Stimulated activated CD8-positive, alpha-beta memory T cell treated with anti-CD3 and anti-CD28 coated beads, Interleukin-15, amount 100 ng/mL, for 48 hours (primary cell): ENCODE measurements around the gene NCOA1.
"Not testable (repeated sequence)": the region's sequence is repeated elsewhere in the genome, so short reads cannot be mapped to it uniquely, and the experiment has no call there.

Experiments
- DNase-seq, 2 donors: peaks; one replicate each; pipeline ENCODE4 v3.0.0-alpha.2; 2020; ENCODE audit warnings: low read depth in 2 of 2

Gene NCOA1

DNA sequence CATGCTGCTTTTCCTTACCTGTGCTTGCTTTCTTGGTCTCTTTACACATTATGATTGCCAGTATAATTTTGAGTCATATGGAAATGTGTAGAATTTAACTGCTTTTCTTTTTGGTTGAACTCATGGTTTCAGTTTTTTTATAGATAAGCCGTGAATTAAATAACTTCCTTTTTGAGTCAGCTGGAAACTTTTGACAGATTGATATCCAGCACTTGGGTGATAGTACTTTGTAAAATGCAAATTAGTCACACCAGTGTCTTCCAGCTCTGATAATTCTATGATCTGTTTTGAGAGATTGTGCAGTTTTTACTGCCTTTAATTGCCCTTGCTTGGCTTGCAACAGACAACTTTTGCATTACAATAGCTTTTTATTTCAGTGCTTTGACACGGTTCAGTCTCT is 86.4 kb downstream of the NCOA1 start:
- no peak for DNase-seq

DNA sequence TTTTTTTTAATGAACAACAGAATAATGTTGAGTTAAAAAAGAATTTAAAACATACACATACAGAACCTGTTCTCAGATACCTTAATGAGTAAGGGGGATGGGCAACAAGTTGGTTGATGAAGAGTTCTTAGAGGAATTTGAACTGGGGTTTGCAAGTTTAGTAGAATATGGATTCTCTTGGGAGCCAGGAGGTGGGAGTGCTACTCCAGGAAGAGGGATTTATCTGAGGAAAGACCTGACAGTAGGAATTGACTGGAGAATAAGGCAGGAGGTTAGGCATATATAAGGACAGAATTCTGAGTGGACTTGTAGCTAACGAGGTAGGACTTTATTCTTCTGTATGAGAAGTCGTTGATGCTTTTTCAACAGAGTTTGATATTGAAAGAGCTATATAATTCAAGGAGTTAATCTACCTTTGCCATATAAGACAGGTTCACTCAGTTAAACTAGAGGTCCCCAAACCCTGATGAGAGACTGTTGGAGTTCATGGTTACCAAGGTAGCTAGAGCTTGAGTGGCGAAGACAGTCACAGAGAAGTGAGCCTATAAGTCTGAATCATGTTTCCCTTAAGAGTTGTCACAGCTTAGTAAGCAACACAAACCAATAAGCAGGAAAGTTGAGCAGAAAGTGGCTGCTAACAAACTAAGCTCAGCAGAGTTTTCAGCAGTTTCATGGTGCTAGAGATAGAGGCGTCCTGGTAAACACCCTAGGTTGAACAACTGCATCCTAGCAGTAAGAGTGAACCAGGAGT is 88.2 kb downstream of the NCOA1 start:
- no peak for DNase-seq

DNA sequence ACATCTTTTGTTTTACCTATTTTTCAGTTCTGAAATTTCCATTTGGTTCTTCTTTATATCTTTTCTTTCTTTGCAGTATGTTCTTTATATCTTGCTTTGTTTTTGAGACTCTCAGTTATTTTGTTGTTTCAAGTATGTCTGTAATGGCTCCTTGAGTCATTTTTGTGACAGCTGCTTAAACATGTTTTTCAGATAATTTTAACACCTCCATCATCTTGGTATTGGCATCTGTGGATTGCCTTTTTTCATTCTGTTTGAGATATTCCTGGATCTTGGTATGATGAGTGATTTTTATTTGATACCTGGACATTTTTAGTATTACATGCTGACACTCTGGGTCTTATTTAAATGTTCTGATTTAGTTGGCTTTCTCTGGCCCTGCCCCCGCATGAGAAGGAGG is 89.5 kb downstream of the NCOA1 start:
- DNase-seq: no peak

DNA sequence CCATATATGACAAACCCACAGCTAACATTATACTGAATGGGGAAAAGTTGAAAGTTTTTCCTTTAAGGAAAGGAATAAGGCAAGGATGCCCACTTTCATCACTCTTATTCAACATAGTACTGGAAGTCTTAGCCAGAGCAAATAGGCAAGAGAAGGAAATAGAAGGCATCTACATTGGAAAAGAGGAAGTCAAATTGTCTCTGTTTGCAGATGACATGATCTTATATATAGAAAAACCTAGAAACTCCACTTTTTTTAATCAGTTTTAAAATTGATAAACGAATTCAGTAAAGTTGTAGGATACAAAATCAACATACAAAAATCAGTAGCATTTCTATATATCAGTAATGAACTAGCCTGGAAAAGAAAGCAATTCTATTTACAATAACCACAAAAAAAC is 90.9 kb downstream of the NCOA1 start:
- not testable (repeated sequence) for DNase-seq

DNA sequence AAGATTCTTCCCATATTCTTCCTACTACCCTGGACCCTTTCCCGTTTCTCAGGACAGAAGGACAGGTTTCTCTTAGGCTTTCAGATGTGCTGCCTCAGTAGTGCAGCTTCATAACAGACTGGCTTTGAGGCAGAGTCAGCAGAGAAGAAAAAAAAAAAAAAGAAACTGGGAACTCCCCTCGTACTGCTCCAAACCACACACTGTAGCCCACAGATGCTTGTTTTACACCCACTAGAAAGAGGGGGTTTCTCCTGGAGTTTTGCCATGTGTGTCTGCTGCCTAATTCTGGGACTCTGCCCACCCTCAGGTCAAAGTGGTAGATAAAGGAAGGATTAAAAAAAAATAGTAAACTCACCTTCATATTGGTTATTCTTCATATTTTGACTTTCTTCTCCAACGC is 95.9 kb downstream of the NCOA1 start:
- peak in 1 of 2 donors; percentile 27 for DNase-seq

DNA sequence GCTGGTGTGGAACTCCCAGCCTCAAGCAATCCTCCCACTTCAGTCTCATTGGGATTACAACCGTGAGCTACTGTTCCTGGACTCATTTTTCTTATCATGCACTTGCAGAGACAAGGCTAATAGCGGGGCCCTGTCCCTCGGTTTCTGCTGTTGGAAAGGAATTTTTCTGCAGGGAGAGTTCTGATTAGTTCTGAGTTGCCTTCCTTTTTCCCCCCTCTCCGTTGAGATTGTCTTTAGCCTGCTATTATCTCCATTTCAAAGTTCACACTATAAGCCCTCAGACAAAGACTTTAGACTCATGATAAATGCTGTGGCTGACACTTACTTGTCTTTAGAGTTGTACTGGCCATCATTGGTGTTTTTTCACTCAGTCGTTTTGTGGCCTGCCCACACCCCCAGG is 97.2 kb downstream of the NCOA1 start:
- DNase-seq: no peak

DNA sequence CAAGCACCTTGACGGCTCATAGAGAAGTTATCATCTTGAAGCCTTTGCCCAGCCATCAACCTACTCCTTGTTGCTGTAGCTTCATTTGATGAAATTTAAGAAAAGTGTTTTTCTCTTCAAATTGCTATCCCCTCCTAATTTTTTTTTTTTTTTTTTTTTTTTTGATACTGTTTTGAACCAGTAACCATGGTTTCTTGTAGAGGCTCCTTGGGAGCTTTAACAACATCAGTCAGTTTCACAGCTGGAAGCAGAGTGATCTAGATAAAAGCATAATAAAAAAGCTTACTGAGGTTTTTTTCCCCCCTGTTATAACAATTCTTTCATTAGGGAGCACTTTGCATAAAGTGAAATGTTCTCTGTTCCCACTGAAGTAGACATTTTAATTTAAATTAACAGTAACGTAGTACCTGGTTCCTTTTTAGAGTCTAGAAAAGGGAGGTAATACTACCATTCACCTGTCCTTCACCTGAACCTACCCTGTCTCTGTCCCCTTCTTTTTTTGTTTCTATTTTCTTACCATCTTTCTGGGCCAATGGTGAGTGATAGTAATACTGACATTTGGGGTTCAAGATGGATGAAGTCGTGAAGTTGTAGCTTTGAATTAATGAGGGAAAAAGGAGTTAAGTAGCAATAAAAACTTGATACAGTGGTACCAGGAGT is 101.5 kb downstream of the NCOA1 start:
- no peak for DNase-seq

DNA sequence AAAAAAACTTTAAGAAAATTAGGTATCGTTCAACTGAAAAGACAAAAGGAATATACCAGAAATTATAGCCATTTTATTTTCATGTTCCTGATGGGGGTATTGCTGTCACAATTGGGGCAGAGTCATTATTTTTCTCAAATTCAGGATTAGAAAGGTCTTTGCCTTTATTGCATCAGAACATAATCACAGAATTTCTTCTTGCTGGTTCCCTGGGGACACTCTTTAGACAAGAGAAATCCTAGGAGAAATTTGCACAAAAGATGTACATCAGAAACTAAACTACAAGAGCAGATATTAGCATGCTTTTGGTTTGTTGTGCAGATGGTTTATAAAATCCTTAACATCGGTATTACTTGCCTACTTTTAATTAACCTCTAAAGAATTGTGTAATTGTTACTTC is 103.2 kb downstream of the NCOA1 start:
- no peak for DNase-seq

DNA sequence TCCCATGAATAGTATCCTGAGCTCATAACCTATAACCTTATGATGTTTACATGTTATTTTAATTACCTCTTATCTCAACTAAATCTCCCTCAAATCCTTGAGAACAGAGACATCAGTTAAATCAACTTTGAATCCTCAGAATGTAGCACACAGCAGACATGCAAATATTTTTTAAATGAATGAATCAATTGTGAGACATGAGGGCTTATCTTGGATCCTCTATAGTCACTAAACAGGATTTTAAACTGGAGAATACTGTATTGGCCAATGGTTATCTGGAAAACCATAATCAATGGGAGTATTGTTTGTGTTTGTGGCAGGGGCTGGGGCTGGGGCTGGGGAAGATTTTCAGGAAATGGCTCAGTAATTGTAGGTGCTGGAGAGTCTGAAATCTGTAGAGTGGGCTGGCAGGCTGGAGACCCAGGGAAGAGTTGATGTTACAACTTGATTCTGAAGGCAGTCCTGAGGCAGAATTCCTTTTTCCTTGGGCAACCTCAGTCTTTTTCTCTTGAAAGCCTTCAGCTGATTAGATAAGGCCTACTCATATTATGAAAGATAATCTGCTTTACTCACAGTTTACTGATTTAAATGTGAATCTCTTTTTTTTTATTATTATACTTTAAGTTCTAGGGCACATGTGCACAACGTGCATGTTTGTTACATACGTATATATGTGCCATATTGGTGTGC is 106.3 kb downstream of the NCOA1 start:
- no peak for DNase-seq

DNA sequence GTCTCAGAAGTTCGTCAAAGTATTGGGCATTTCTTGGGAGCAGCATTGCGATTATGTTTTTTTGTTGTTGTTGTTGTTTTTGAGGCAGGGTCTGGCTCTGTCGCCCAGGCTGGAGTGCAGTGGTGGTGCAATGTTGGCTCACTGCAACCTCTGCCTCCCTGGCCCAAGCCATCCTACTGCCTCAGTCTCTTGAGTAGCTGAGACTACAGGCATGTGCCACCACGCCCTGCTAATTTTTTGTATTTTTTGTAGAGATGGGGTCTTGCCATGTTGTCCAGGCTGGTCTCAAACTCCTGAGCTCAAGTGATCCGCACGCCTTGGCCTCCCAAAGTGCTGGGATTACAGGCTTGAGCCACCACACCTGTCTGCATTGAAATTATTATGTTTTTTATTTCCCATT is 109.1 kb downstream of the NCOA1 start:
- DNase-seq: not testable (repeated sequence)

DNA sequence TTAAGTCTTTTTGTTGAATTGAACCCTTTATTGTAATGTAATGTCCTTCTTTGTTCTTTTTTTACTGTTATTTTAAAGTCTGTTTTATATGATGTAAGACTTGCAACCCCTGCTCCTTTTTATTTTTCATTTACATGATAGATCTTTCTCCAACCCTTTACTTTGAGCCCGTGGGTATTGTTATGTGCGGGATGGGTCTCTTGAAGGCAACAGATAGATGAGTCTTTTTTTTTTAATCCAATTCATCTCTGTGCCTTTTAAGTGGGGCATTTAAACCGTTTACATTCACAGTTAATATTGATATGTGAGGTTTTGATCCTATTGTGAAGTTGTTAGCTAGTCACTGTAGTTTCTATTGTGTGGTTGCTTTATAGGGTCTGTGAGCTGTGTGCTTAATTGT is 120.6 kb downstream of the NCOA1 start:
- no peak for DNase-seq

DNA sequence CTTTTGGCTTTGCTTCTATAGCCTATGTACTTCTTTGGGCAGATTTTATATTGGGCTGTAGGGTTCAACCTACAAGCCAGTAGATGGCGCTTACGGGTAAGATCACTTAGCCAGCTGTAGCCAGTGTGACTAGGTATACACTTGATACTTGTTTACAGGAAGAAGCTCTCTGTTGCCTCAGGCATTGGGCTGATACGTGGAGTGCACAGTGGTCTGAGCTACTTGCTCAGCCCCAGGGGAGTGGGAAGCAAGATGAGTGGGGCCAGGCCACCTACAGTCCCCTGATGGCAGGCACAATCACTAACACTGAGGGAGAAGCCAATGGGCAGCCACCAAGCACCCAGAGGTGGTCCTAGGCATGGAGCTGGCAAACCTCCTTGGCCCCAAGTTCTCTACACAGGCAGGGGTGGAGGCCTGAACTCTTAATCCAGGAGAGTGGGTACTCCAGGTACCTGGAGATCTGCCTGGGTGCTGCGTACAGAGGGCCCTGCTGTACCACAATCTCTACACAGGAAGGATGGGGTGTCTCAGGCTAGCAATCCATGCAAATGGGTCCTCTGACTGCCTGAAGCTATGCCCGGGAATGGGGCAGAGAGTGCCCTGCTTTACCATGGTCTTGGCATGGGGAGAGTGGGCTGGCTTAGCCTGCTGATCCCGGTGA is 122.2 kb downstream of the NCOA1 start:
- DNase-seq: no peak

DNA sequence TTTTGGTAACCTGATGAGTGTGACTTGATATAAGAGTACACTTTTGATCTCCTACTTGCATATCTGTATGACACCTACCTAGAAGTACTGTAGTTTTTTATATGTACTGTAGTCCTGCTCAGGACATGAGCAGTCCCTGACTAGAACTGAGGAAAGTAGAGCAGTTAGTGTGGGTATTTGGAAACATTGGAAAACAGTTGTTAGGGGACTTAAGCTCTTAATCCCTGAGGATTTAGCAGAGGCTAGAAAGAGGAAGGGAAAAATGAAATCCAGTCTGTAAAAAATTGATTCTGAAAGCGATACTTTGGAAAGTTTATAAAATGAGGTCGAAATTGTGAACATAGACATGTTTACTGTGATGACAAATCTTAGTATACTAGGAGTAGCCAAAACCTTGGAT is 125.6 kb downstream of the NCOA1 start:
- no peak for DNase-seq

DNA sequence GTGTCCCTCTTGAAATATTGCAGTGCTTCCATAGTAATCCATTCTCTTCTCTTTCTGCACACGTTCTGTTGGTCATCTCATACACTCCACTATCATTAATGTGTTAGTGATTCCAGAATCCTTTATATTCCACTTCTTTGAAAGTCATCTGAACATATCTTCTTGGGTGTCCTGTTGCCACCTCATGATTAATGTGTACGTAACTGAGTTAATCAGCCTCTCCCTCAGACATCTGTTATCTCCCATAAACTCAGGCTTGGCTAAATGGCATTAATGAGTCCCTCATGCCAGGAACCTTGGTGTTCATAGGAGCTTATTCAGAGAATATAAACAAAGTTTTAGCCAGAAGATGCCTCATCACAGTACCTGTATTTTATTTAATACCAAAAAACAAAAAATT is 126.4 kb downstream of the NCOA1 start:
- no peak for DNase-seq

DNA sequence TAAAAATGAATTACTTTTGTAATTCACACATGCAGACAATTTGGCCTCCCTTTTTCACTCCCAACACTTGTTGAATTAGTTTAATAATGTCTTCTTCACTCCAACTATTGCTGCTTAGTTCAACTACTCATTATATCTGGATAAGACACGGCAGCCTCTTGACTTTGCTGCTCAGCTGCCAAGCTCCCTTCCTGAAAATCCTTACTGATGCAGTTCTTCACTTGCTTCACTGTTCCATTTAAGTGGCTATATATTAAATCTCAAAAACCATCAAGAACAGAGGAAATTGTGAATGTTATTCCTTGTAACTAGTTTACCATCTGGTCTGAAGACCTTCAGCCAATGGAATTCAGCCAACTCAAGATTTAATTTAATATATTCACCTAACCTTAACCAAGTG is 127.1 kb downstream of the NCOA1 start:
- DNase-seq: no peak

DNA sequence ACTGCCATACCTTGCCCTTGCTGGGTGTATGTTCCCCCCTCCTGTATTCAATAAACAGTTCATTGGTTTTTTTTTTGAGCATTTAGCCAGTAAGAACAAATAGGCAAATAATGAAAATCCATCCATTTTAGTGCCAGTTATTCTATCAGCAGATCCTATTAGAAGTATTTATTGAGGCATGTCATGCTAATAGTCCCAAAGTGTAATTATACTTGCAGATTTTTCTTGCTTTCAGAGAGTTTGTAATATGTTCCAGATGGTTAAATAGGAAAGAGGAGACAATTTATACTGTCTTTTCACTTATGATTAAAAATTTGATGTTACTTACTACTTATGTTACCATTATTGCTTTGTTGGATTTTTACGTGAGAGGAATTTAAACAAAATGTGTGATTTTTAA is 127.6 kb downstream of the NCOA1 start:
- DNase-seq: no peak

DNA sequence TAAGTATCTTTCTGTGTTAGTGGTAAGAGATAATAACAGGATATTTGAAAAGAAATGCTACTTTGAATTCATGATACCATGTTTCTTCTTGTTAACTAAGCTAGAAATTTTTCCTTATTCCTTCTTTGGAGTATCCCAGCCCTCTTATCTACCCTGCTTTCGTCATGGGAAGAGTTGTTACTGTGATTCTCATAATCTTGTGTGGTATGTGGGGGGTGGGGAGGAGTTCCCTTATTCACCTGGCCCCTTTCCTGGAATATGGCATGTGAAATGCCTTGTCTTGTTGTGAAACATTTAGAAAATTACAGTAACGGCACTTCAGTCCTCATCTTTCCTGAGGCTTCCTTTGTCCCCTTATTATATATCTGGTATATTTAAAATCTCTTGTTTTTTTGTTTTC is 129.9 kb downstream of the NCOA1 start:
- no peak for DNase-seq

DNA sequence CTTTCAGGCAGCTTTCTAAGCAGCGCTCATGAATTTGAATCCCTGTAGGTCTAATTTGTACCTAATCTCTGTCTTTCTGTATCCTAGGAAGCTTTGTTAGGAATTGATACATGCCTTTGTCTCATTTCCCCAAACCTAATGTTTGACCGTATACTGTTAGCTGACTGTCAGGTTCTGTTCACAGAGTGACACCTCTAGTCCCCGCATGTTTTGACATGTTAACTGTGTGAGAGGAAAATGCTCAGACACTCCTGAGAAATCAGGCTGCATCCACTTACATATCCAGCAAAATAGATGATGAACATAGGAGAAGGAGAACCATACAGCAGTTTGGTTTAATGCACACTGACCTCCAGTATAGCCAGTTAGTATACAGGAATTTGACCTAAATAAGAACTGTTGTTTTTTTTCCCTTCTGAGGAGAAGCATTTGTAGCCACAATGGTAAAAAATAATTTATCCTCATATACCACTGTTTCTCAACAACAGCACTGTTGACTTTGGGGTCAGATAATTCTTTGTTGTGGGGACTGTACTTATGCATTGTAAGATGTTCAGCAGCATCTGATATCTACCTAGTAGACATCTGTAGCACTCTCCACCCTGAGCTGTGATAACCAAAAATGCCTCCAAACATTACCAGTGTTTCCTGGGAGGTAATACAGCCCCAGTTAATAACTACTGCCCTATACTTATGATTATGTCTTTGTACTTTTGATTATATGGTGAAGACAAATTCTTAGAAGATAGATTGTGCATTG is 130.9 kb downstream of the NCOA1 start:
- DNase-seq: no peak

DNA sequence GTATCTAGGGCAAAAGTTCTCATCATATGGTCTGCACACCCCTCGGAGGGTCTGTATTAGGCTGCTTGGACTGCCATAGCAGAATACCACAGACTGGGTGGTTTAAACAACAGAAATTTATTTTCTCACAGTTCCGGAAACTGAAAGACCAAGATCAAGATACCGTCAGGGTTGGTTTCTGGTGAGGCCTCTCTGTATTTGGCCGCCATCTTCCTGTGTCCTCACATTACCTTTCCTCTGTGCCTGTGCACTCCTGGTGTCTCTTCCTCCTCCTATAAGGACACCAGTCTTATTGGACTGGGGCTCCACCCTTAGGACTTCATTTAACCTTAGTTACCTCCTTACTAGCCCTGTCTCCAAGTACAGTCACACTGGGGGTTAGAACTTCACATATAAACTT is 132.5 kb downstream of the NCOA1 start:
- no peak for DNase-seq

DNA sequence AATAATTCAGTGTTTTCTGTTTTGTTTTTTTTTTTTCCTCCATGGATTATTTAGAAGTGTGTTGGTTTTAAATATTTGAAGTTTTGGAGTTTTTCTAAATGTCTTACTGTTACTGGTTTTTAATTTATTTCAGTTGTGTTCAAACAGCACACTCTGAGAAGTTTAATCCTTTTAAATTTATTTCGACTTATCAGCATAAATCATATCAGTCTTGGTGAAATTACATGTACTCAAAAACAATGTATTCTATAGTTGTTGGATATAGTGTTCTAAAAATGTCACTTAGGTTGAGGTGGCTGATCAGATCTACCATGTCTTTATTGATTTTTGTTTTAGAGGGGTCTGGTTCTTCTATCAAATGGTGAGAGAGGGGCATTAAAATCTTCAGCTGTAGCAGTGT is 134.7 kb downstream of the NCOA1 start:
- DNase-seq: no peak

DNA sequence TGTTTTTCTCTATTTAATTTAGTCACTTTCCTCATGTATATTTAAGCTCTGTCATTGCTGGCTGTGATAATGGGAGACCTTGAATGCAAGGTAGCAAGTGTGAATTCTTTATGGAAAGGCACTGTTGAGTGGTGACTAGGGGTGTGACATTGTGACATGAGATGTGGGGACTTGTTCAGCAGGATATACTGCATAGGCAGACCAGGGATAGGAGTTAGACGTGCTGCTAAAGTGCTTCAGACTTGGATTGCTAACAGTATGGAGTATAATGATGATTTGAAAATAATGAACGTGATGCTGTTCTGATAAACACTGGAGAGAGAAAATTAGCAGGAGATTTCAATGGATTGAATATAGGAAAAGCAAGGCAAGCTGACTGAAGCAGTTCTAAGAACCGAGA is 135.1 kb downstream of the NCOA1 start:
- no peak for DNase-seq

DNA sequence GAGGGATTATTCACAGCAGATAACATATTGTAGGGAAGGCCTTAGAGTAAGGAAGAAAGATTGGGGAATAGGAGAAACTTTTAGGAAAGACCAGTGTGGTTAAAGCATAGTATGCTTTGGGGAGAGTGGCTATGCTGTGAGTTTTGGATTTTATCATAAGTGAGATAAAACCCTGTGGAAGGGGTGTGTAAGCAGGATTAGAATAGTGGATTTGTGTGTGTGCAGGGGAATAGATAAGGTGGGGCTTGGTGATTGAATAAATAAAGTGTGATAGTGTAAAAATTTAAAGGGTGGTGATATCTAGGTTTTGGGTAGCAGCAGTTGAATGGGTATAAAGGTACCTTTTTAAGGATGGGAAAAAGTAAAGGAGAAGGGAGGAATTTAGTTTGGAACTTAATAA is 137.7 kb downstream of the NCOA1 start:
- no peak for DNase-seq
